HepG2 (cell line): ENCODE measurements around the gene IL17D. TPM values are rescaled to one million over a fixed set of nuclear protein-coding genes. Genes with fewer than 3 reads are reported as not detected.

Experiments
- ERF ChIP-seq: IDR thresholded peaks from 2 replicates; pipeline ENCODE4 v1.6.1; 2018; ENCODE audit warnings: missing biosample characterization, missing genetic modification reagents
- GABPA ChIP-seq, 2 experiments: IDR thresholded peaks; 2 replicates each; pipeline ENCODE4 v1.6.1; 2011 to 2016; ENCODE audit warnings: low read depth in 2 of 2, low read length in 1 of 2, missing biosample characterization in 1 of 2, missing genetic modification characterization in 1 of 2
- GABPB1 ChIP-seq: IDR thresholded peaks from 2 replicates; pipeline ENCODE4 v1.6.1; 2016; ENCODE audit warnings: mild to moderate bottlenecking, missing genetic modification reagents, moderate library complexity, missing compliant biosample characterization
- HNRNPLL ChIP-seq: fragments of 200-400 bp; formaldehyde crosslinking; IDR thresholded peaks from 2 replicates; pipeline ENCODE4 v1.6.1; 2017; ENCODE audit warnings: mild to moderate bottlenecking, low read depth, low read length; ENCODE audit not compliant: poor library complexity, severe bottlenecking
- ISL2 ChIP-seq: sonication (generic); formaldehyde crosslinking; IDR thresholded peaks from 2 replicates; pipeline ENCODE4 v1.5.0; 2020; ENCODE audit warnings: missing genetic modification reagents
- MEF2D ChIP-seq: sonication (generic); formaldehyde crosslinking; IDR thresholded peaks from 2 replicates; pipeline ENCODE4 v1.5.1; 2020; ENCODE audit warnings: mild to moderate bottlenecking, missing genetic modification reagents
- MYC ChIP-seq: sonication (generic); formaldehyde crosslinking; IDR thresholded peaks from 2 replicates; pipeline ENCODE4 v1.9.0; 2021; ENCODE audit warnings: missing genetic modification reagents, borderline replicate concordance
- NONO ChIP-seq, 2 experiments: fragments of 450-650 bp in 1 of 2; sonication (generic) in 1 of 2; formaldehyde crosslinking in 1 of 2; IDR thresholded peaks in 1 of 2; conservative IDR thresholded peaks in 1 of 2; 2 replicates each; pipeline versions ENCODE4 v1.6.1 to v1.8.0; 2017 to 2022; ENCODE audit warnings: mild to moderate bottlenecking in 1 of 2, missing genetic modification reagents in 1 of 2, moderate library complexity in 1 of 2
- PLRG1 ChIP-seq: fragments of 450-650 bp; conservative IDR thresholded peaks from 2 replicates; pipeline ENCODE4 v1.6.1; 2016
- RAD21 ChIP-seq: fragments of 450-650 bp; formaldehyde crosslinking; IDR thresholded peaks from 2 replicates; pipeline ENCODE4 v1.5.0; 2020; ENCODE audit warnings: mild to moderate bottlenecking
- REL ChIP-seq: sonication (generic); formaldehyde crosslinking; conservative IDR thresholded peaks from 2 replicates; pipeline ENCODE4 v1.8.0; 2022; ENCODE audit warnings: mild to moderate bottlenecking, missing genetic modification reagents, moderate library complexity
- SIX4 ChIP-seq: sonication (generic); formaldehyde crosslinking; IDR thresholded peaks from 2 replicates; pipeline ENCODE4 v1.4.0; 2020; ENCODE audit warnings: missing genetic modification reagents
- SOX13 ChIP-seq, 3 experiments: fragments of 450-650 bp in 1 of 3; sonication (generic) in 1 of 3; formaldehyde crosslinking in 1 of 3; IDR thresholded peaks in 2 of 3; conservative IDR thresholded peaks in 1 of 3; 2 replicates each; pipeline versions ENCODE4 v1.5.0 to v1.6.1; 2016 to 2020; ENCODE audit warnings: antibody characterized with exemption in 1 of 3, mild to moderate bottlenecking in 1 of 3, missing compliant biosample characterization in 1 of 3, missing genetic modification reagents in 1 of 3, moderate library complexity in 1 of 3
- SP4 ChIP-seq: sonication (generic); formaldehyde crosslinking; IDR thresholded peaks from 2 replicates; pipeline ENCODE4 v1.8.1; 2023; ENCODE audit warnings: mild to moderate bottlenecking, missing genetic modification reagents
- SPEN ChIP-seq: sonication (generic); formaldehyde crosslinking; IDR thresholded peaks from 2 replicates; pipeline ENCODE4 v1.5.1; 2020; ENCODE audit warnings: low read depth, mild to moderate bottlenecking, missing genetic modification reagents
- SRSF4 ChIP-seq: fragments of 200-400 bp; formaldehyde crosslinking; IDR thresholded peaks from one replicate; pipeline ENCODE4 v1.6.1; 2018; ENCODE audit warnings: mild to moderate bottlenecking, low read depth, low read length, moderate library complexity; ENCODE audit not compliant: poor library complexity, severe bottlenecking
- TMF1 ChIP-seq: sonication (generic); formaldehyde crosslinking; IDR thresholded peaks from 2 replicates; pipeline ENCODE4 v1.8.1; 2022; ENCODE audit warnings: low read depth, missing genetic modification reagents
- TSC22D2 ChIP-seq: sonication (generic); formaldehyde crosslinking; IDR thresholded peaks from 2 replicates; pipeline ENCODE4 v1.5.1; 2020; ENCODE audit warnings: missing genetic modification reagents, mild to moderate bottlenecking, borderline replicate concordance
- XRCC5 ChIP-seq: fragments of 200-400 bp; formaldehyde crosslinking; optimal IDR thresholded peaks from 2 replicates; pipeline ENCODE3; 2017; ENCODE audit warnings: mild to moderate bottlenecking, low read length
- ZBTB21 ChIP-seq: sonication (generic); formaldehyde crosslinking; IDR thresholded peaks from 2 replicates; pipeline ENCODE4 v1.4.0; 2020; ENCODE audit warnings: missing genetic modification reagents
- ZNF558 ChIP-seq: sonication (generic); formaldehyde crosslinking; IDR thresholded peaks from 2 replicates; pipeline ENCODE4 v1.9.0; 2022; ENCODE audit warnings: mild to moderate bottlenecking, missing genetic modification reagents, borderline replicate concordance
- ZNF563 ChIP-seq: sonication (generic); formaldehyde crosslinking; IDR thresholded peaks from 2 replicates; pipeline ENCODE4 v1.8.0; 2022; ENCODE audit warnings: mild to moderate bottlenecking, moderate library complexity, missing genetic modification reagents
- ZNF777 ChIP-seq: sonication (generic); formaldehyde crosslinking; IDR thresholded peaks from 2 replicates; pipeline ENCODE4 v1.4.0; 2020; ENCODE audit warnings: missing genetic modification reagents
- ZSCAN25 ChIP-seq: sonication (generic); formaldehyde crosslinking; IDR thresholded peaks from 2 replicates; pipeline ENCODE4 v1.8.0; 2022; ENCODE audit warnings: mild to moderate bottlenecking, missing genetic modification reagents
- polyA plus RNA-seq, 8 experiments: library from polyadenylated mRNA; depleted of rRNA in 3 of 8; stranded (reverse) in 7 of 8; unstranded in 1 of 8; fragments of >200 nt; fragmentation: Illumina TruSeq in 4 of 8; extraction: Trizol in 4 of 8; gene quantifications; 2 replicates each; pipeline versions ENCODE4 v1.2.1 to v1.2.3, GENCODE V29; 2011 to 2016; ENCODE audit warnings: low read depth in 4 of 8, missing spikeins in 1 of 8, mixed read lengths in 1 of 8; ENCODE audit not compliant: insufficient read depth in 1 of 8
- total RNA-seq, 5 experiments: library from RNA; depleted of rRNA; stranded (reverse); fragments of >200 nt; fragmentation: Illumina TruSeq; extraction: Trizol; gene quantifications; 2 replicates each; pipeline ENCODE4 v1.2.3, GENCODE V29; 2016; ENCODE audit warnings: low read depth in 1 of 5
- TF ChIP-seq, protein P1 (sequence below): sonication (generic); formaldehyde crosslinking; IDR thresholded peaks from 2 replicates; pipeline ENCODE4 v1.5.0; 2020; ENCODE audit warnings: mild to moderate bottlenecking, missing genetic modification reagents, moderate library complexity
- TF ChIP-seq, protein P2 (sequence below): IDR thresholded peaks from 2 replicates; pipeline ENCODE4 v1.6.1; 2016; ENCODE audit warnings: missing compliant biosample characterization, missing genetic modification reagents, borderline replicate concordance
- TF ChIP-seq, protein P3 (sequence below): sonication (generic); formaldehyde crosslinking; IDR thresholded peaks from 2 replicates; pipeline ENCODE4 v1.8.0; 2022; ENCODE audit warnings: missing genetic modification reagents, mild to moderate bottlenecking, inconsistent platforms, borderline replicate concordance

Gene IL17D
- total and polyA plus RNA-seq, 2 of the 13 experiments (the other 11 are each of a cell fraction or from before 2014, with no cell fraction given) = 1.1 to 2.2 TPM

DNA sequence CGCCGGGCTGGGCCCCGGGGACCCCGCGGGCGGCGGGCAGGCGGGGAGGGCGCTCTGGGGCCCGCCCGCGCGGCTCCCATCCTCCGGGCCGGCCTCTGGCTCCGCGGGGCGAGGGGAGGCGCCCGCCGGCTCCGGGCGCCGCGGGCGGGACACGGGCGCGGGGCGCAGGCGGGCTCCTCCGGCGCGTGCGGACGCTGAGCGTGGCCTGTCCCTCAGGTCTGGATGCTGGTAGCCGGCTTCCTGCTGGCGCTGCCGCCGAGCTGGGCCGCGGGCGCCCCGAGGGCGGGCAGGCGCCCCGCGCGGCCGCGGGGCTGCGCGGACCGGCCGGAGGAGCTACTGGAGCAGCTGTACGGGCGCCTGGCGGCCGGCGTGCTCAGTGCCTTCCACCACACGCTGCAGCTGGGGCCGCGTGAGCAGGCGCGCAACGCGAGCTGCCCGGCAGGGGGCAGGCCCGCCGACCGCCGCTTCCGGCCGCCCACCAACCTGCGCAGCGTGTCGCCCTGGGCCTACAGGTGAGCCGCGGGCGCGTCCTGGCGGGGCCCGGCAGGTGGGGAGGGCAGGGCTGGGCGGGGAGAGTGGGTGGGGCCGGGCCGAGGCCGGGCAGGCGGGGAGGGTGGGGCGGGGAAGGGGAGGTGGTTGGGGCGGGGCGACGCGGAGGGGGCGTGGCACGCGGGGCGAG lies 420 bp downstream of the IL17D start (continued):
- TF ChIP-seq ZNF777 (peak; percentile 56), XRCC5 (peak; percentile 16), ZNF563 (CRISPR knock-in tag) (peak; percentile 61; the same call in 1 of the 2 replicates), MYC (CRISPR knock-in tag) (peak; percentile 71), GABPA (IDR thresholded peaks at IDR 0.05; ENCODE audit: low read depth, low read length) (peak; percentile 47), GABPA (CRISPR knock-in tag; IDR thresholded peaks at IDR 0.05; ENCODE audit: low read depth) (no peak), TSC22D2 (CRISPR knock-in tag) (no peak), ZSCAN25 (CRISPR knock-in tag) (peak; percentile 60; the same call in 1 of the 2 replicates), ZNF558 (CRISPR knock-in tag) (no peak), ZBTB21 (CRISPR knock-in tag) (no peak), GABPB1 (peak; percentile 81), SRSF4 (no peak), SP4 (CRISPR knock-in tag) (0 out of 2 replicates have a peak, but pooled peaks have one; percentile 34), REL (CRISPR knock-in tag) (no peak), PLRG1 (no peak), ERF (no peak), SPEN (CRISPR knock-in tag) (peak; percentile 24; the same call in 1 of the 2 replicates), SIX4 (CRISPR knock-in tag) (no peak), ISL2 (no peak), TMF1 (CRISPR knock-in tag) (no peak), HNRNPLL (peak; percentile 33), MEF2D (CRISPR knock-in tag) (no peak), SOX13 (IDR thresholded peaks at IDR 0.05) (no peak), SOX13 (CRISPR knock-in tag; conservative IDR thresholded peaks at IDR 0.05 in 1 of 2, IDR thresholded peaks at IDR 0.05 in 1 of 2) (no peak), RAD21 (peak; percentile 70), NONO (IDR thresholded peaks at IDR 0.05) (no peak), NONO (CRISPR knock-in tag; conservative IDR thresholded peaks at IDR 0.05) (no peak)
- TF ChIP-seq, protein P1, sequence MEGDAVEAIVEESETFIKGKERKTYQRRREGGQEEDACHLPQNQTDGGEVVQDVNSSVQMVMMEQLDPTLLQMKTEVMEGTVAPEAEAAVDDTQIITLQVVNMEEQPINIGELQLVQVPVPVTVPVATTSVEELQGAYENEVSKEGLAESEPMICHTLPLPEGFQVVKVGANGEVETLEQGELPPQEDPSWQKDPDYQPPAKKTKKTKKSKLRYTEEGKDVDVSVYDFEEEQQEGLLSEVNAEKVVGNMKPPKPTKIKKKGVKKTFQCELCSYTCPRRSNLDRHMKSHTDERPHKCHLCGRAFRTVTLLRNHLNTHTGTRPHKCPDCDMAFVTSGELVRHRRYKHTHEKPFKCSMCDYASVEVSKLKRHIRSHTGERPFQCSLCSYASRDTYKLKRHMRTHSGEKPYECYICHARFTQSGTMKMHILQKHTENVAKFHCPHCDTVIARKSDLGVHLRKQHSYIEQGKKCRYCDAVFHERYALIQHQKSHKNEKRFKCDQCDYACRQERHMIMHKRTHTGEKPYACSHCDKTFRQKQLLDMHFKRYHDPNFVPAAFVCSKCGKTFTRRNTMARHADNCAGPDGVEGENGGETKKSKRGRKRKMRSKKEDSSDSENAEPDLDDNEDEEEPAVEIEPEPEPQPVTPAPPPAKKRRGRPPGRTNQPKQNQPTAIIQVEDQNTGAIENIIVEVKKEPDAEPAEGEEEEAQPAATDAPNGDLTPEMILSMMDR (CRISPR knock-in tag) = peak; percentile 56; the same call in 1 of the 2 replicates
- TF ChIP-seq, protein P2, sequence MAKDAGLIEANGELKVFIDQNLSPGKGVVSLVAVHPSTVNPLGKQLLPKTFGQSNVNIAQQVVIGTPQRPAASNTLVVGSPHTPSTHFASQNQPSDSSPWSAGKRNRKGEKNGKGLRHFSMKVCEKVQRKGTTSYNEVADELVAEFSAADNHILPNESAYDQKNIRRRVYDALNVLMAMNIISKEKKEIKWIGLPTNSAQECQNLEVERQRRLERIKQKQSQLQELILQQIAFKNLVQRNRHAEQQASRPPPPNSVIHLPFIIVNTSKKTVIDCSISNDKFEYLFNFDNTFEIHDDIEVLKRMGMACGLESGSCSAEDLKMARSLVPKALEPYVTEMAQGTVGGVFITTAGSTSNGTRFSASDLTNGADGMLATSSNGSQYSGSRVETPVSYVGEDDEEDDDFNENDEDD (CRISPR knock-in tag) = peak; percentile 47; the same call in 1 of the 2 replicates
- TF ChIP-seq, protein P3, sequence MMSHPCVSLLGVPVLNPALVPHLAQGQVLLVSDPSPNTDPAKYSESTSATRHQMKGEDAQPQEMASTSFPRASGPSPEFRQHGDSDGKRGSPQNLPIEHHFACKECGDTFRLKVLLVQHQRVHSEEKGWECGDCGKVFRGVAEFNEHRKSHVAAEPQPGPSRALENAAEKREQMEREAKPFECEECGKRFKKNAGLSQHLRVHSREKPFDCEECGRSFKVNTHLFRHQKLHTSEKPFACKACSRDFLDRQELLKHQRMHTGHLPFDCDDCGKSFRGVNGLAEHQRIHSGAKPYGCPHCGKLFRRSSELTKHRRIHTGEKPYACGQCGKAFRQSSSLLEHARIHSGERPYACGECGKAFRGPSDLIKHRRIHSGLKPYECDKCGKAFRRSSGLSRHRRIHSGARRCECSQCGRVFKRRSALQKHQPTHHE (CRISPR knock-in tag) = no peak
